Body of pancreas (tissue), 4 donors: Measurements from ENCODE around the gene ABCC5.

ENCODE experiments used
- CTCF ChIP-seq, 7 experiments: fragments of 450-650 bp in 4 of 7; fragments of 200-600 bp in 3 of 7; sonication (generic) in 3 of 7; IDR thresholded peaks; one replicate each; pipeline ENCODE4 v1.5.1; 2016 to 2019; ENCODE audit warnings: antibody characterized with exemption in 7 of 7
- POLR2A ChIP-seq, 3 donors: fragments of 450-650 bp; IDR thresholded peaks; one replicate each; pipeline ENCODE4 v1.6.1; 2016; ENCODE audit warnings: antibody characterized with exemption in 3 of 3, mild to moderate bottlenecking in 2 of 3

- TF ChIP-seq CTCF (IDR thresholded peaks at IDR 0.05), result no peak
- no peak for TF ChIP-seq POLR2A (IDR thresholded peaks at IDR 0.05)
These were observed 41.6 kb downstream of the ABCC5 start for GRCh38 chr3:183975981-183976662.
